HG03039 (cell line): ENCODE data around the gene WDR81.
"Not testable (repeated sequence)": the region's sequence is repeated elsewhere in the genome, so short reads cannot be mapped to it uniquely, and the experiment has no call there.

Experiments used
- ATAC-seq: cut with Tn5 transposase; IDR thresholded peaks from one replicate; pipeline ENCODE4 v1.9.1; 2021; ENCODE audit warnings: mild to moderate bottlenecking, moderate library complexity; ENCODE audit not compliant: unreplicated experiment

The WDR81 gene

DNA sequence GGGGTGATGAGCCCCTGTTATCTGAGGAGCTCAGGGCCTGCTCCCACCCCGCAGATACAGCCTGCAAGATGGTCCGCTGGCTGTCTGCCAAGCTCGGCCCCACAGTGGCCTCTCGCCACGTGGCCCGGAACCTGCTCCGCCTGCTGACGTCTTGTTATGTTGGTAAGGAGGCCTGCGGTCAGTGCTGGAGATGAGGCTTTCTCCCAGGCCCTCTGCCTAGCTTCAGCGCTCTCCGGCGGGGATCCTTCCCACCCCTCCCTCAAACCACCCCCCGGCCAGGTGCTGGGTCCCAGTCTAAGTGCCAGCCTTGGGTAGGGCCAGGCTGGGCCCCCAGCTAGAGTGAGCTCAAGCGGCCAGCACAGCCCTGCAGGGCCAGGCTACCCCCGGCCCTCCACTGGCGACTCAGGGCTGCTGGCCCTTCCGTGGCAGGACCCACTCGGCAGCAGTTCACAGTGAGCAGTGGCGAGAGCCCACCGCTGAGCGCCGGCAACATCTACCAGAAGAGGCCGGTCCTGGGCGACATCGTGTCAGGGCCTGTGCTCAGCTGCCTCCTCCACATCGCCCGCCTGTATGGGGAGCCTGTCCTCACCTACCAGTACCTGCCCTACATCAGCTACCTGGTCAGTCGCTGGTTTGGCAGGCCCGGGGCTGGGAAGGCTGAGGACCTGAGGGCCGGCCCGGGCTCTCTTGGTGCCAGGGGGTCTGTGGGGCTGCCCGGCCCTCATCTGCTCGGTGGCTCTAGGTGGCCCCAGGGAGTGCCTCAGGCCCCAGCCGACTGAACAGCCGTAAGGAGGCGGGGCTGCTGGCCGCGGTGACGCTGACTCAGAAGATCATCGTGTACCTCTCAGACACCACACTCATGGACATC, 6.1 kb downstream of the WDR81 start:
- ATAC-seq = no peak

DNA sequence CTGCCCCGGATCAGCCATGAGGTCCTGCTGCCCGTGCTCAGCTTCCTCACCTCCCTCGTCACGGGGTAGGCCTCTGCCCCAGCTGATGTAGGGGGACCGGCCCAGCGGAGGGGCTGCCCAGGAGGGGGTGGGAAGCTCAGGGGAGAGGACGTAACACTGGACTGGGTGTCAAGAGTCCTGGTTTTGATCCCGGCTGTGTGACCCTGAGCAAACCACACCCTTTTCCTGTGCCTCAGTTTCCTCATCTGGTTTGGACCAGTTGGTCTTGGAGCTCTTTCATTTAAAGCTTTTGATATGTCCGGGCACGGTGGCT, 6.6 kb downstream of the WDR81 start:
- ATAC-seq = no peak

DNA sequence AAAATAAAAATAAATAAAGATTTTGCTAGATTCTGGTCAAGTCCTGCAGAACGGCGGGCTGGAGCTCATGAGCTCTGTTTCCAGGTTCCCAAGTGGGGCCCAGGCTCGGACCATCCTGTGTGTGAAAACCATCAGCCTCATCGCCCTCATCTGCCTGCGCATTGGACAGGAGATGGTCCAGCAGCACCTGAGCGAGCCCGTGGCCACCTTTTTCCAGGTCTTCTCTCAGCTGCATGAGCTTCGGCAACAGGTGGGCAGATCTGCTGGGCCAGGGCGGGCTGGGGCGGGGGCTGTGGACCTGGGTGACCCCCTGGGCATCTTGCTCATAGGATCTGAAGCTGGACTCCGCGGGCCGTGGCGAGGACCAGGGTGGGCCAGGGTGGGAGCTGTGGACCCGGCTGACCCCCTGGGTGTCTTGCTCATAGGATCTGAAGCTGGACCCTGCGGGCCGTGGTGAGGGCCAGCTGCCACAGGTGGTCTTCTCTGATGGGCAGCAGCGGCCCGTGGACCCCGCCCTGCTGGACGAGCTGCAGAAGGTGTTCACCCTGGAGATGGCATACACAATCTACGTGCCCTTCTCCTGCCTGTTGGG, 7.8 kb downstream of the WDR81 start:
- no peak for ATAC-seq

DNA sequence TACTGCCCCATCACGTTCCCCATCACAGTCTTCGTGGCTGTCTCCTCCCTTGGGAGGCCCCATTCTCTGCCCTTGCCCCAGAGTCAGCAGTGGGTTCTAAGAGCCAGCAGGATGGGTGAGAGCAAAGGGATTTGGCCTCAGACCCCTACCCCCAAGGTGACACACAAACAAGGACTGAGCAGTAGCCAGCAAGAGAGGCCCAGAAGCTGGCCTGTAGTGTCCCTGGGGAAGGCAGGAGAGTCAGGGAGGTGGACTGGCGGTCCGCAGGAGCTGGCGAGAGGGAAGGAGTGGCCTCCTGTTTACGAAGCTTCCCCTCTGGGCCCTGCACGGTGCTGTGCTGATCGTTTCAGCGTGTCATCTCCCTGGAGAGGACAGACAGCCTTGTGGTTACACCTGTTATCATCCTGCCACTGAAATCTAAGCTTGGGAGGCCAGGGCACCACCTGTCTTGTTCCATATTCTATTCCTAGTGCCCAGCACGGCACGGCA, 8.4 kb downstream of the WDR81 start:
- ATAC-seq = no peak

DNA sequence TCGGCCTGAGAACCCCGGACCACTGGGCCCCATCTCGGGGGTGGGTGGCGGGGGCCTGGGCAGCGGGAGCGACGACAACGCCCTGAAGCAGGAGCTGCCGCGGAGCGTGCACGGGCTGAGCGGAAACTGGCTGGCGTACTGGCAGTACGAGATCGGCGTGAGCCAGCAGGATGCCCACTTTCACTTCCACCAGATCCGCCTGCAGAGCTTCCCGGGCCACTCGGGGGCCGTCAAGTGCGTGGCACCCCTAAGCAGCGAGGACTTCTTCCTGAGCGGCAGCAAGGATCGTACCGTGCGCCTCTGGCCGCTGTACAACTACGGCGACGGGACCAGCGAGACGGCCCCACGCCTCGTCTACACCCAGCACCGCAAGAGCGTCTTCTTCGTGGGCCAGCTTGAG, 9.3 kb downstream of the WDR81 start:
- ATAC-seq = no peak

DNA sequence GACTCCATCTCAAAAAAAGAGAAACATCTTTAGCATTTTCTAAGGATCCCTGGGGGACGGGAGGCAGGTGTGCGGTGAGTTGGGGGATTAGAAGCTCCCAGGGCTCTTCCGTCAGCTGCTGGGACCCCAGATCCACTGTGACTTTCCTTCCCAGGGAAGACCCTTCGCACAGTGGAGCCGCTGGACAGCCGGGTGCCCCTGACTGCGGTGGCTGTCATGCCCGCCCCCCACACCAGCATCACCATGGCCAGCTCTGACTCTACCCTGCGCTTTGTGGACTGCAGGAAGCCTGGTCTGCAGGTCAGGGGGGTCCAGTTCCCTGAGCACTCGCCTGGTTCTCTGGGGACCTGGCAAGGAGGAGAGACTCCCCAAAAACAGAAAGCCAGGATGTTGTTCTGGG, 10.9 kb downstream of the WDR81 start:
- ATAC-seq = no peak

DNA sequence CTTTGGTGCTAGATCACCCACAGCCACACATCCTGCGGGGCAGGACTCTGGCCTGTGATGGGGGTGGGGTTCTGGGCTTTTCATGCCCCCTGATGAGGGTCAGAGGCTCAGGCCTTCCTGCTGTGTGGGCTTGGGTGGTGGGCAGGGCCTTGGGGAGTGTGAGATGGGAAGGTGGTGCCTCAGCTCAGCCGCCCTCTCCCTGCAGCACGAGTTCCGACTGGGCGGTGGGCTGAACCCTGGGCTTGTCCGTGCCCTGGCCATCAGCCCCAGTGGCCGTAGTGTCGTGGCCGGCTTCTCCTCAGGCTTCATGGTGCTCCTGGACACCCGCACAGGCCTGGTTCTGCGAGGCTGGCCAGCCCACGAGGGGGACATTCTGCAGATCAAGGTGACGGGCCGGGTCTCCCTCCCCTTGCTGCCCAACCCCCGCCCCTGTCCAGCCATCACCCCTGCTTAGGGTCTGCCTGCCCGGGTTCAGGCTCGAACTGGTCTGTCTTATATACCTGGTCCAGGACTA, 11.4 kb downstream of the WDR81 start:
- ATAC-seq = no peak

DNA sequence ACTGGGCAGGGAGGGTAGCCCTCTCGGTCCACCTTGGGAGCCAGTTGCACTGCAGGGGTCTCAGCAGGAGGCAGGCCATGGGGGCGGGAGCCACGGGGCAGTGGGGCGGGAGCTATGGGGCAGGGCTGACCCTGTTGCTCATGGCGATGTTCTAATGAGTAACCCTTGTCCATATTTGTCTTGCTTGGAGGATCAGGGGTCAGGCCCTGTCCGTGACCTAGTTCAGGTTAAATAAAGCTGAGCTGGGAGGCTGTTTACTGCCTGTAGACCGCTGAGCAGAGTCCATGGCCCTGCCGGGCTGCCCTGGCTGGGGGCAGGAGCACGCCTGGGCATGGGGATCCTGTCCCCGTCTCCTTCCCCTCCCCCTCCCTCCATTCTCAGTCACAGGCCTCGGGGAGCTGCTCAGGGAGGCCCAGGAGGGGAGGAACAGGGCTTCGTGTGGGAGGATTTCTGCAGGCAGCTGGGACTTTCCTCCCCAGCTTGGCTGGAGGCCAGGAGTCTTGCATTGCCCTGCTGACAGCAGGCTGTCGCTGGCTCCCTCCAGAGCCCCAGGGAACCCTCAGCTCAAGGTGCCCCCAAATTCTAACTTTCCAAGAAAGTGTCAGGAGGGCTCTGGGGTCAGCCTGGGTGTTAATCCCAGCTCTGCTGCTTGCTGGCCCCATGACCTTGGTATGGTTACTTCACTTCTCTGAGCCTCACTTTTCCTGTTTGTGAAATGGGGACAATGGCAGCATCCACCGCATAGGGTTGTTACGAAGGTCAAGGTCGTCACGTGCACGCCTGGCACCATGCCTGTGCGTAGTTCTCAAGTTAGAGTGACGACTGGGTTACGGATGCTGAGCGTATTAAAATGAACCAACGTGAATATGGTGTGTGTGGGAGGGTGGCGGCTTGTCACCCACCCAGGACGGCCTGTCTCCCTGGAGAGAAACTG, 12.1 kb downstream of the WDR81 start:
- ATAC-seq = no peak

DNA sequence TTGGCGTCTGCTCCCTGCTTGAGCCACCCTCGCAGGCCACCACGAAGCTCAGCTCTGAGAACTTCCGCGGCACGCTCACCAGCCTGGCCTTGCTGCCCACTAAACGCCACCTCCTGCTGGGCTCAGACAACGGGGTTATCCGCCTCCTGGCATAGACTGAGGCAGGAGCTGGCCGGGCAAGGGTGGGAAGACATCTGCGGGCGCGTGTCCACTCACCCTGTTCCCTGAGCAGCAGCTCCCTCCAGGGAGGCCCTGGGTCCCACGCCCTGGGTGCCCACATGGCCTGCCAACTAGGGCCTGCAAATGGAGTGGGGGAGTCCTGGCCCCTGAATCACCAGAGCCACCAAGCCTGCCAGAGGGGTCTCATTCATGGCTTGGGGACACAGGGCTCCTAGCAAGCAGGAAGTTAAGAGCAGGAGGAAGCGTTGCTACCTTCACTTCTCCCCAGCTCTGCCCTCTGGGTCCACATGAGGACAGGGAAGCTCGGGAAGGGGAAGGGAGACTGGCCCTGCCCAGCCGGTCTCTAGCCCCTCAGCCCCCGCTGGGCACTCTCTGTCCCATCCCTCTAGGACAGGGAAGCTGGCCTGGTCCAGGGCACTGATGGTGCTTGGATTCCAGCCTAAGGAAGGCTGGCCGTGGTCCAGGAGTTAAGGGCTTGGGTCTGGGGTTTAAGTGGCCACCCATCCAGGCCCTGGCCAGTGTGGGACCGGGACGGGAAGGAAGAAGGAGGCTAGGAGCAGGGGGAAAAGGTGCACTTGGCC, 13.2 kb downstream of the WDR81 start:
- no peak for ATAC-seq

DNA sequence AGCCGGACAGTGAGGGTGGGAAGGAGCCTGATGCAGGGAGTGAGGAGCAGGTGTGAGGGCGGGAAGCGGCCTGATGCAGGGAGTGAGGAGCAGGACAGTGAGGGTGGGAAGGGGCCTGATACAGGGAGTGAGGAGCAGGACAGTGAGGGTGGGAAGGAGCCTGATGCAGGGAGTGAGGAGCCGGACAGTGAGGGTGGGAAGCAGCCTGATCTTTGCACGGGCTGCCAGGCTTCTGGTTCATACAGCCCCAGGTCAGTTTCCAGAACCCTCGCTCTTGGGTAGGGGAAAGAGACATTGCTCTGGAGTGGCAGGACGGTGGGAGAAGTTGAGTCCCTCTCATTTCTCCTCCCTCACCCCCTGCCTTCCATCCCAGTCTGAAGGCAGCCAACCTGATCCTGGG, 17.4 kb downstream of the WDR81 start:
- not testable (repeated sequence) for ATAC-seq

DNA sequence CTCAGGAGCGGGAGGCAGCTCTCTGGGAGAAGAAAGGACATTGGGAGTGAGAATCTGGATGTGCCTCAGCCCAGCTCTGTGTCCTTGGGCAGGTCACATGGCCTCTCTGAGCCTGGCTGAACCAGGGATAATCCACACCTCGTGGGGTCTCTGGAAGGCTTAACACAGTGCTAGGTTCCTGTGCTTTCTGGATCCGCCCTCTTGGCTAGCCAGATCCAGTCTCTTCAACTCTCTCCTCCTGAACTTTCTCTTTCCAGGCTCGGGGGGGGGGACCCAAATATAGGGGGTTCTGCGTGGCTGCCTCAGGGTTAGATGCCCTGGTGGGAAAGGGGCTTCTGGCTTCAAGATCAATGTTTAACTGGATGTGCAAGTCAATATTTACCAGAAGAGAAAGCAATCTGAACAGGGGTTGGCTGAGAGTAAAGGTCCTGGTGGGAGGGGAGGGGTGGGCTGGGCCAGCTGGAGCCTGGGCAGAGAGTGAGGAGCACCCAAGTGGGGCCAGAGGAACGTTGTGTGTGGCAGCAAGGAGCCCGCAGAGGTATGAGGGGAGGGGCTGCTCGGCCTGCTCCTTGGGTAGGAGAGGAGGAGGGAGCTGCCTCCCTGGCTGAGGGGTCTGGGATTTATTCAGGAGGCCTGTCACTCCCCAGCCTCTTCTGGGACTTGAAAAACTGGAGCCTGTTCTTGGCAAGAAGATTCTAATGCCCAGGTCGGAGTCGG, 18.0 kb downstream of the WDR81 start, which contains the start of gene SERPINF2:
SERPINF2 (plus strand) TSS at position 501 of the 717 bp plus-strand sequence. CDS start 2,125 bp downstream, outside the sequence.
- no peak for ATAC-seq

DNA sequence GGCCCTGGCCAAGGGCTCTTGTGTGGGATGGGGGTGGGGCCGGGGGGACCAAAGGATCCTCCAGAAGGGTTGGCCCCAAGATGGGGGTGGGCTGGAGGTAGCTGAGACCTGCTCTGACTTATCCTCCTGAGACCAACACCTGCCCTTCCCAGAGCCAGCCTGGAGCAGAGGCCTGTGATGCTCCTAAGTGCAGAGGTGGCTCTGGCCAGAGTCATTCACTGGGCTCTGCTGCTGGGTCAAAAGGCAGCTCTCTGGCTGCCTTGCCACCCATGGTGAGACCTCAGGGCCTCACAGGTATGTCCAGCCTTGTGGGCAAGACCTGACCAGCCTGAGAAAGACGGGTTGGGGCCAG, 18.6 kb downstream of the WDR81 start:
- ATAC-seq = no peak

DNA sequence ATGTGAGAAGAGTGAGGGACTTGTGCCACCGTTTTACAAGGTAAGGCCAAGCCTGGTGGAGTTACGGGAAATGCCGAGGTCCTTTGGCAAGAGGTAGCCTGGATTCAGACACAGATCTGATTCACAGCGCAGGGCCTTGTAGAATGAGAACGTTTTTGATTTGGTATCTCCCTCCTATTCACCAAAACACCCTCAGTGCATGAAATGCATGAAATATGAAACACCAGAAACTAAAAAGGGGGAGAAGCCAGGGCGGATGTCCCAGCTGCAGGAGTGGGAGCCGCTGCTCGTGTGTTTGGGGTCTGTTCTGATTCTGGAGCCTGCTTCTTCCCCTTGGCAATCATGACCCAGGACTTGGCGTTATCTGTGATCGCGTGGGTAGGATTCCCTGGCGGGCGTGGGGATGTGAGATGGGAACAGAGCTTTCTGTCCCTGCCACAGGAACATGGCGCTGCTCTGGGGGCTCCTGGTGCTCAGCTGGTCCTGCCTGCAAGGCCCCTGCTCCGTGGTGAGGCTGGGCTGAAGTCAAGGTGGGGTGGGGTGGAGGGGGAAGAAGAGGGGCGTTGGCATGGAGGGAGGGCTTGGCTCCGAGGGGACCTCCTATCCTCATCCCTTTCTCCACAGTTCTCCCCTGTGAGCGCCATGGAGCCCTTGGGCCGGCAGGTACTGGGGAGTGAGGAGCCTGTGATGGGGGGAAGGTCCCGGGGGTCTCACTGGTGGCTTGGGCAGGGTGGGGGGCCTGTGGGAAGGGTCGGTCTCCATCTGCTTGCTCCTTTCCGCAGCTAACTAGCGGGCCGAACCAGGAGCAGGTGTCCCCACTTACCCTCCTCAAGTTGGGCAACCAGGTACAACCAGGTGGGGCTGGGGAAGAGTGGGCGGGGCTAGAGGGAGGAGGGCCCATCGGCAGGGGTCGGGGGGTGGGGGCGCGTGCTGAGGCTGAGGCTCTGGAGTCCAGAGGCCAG, 20.3 kb downstream of the WDR81 start:
- no peak for ATAC-seq

DNA sequence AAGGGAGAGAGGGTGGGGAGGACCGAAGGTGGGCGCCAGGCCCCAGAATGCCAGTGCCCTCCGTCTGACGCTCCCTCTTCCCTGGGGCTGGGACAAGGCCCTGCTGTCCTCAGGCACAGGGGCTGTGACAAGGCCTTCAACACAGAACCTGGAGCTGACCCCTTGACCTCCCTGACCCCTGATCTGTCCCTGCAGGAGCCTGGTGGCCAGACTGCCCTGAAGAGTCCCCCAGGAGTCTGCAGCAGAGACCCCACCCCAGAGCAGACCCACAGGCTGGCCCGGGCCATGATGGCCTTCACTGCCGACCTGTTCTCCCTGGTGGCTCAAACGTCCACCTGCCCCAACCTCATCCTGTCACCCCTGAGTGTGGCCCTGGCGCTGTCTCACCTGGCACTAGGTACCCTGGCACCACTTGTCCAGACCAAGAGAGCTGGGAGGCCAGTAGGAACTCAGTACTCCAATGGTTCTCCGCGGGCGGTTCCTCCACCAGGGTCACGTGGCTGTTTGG, 21.1 kb downstream of the WDR81 start:
- no peak for ATAC-seq

DNA sequence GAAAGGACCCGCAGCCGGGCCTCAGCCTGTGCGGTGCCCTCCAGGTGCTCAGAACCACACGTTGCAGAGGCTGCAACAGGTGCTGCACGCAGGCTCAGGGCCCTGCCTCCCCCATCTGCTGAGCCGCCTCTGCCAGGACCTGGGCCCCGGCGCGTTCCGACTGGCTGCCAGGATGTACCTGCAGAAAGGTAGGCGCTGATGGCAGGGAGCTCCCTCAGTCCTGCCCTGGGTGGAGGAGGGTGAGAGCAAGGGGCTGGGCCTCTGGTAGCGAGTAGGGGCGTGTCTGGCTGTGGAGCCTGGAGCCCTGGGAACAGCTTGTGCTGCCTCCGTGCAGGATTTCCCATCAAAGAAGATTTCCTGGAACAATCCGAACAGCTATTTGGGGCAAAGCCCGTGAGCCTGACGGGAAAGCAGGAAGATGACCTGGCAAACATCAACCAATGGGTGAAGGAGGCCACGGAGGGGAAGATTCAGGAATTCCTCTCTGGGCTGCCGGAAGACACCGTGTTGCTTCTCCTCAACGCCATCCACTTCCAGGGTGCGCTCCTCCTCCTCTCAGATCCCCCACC, 22.6 kb downstream of the WDR81 start:
- ATAC-seq = no peak

DNA sequence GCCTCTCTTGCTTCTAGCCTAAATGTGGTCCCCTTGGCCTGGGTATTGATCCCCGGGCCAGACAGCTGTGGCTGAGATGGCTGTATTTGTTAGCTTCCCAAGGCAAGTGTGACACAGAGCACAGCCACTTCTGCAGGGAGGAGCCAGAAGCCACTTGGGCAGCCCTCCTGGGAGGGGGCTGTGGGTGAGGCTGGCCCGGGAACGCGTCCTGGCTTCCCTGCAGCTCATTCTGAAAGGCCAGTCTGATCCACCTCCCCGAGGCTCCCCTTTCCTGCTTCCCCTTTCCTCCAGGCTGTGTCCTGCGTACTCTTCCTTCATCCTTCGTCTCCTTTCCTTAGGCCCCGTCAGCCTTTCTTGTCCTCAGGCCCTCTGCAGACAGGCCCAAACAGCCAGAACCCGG, 26.1 kb downstream of the WDR81 start:
- no peak for ATAC-seq

DNA sequence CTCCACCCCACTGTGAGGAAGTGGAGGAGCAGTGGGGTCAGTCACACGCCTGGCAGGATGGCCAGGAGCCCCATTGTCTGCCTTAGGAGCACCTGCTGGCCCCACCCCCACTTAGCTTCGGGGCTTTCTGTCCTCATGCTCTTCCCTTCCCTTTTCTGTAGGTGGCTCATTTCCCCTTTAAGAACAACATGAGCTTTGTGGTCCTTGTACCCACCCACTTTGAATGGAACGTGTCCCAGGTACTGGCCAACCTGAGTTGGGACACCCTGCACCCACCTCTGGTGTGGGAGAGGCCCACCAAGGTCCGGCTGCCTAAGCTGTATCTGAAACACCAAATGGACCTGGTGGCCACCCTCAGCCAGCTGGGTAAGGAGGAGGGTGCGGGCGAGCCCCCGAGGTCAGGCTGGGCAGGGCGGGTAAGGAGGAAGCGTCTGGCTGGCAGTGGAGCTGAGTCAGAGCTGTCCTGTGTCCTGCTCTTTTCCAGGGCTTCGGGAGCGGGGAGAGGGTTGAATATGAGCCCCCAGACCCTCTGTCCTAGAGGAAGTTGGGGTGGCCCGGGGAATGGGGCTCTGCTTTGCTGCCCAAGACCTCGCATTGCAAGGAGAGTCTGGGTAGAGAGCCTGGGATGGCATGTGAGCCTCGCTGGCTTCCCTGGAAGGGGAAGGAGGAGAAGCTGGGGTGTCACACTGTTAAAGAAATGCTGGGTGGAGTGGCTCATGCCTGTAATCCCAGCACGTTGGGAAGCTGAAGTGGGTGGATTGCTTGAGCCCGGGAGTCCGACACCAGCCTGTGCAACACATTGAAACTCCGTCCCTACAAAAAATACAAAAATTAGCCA, 28.1 kb downstream of the WDR81 start:
- no peak for ATAC-seq
